GM12878 (cell line): Measurements from ENCODE around the gene BCAS3. TPM values are rescaled to one million over a fixed set of nuclear protein-coding genes. Genes with fewer than 3 reads are reported as not detected.

ENCODE experiments used
- ATAC-seq: fragments of 200-7000 bp; cut with Tn5 transposase; 3 replicates; pipeline ENCODE4 v1.9.1; 2020; ENCODE audit warnings: mild to moderate bottlenecking, moderate library complexity
- BruUV-seq: library from RNA; stranded (reverse); fragments of 400-500 nt; replicated peaks from 2 replicates; lab custom pipeline; 2021; lab: Mats Ljungman, UMichigan
- CTCF ChIA-PET: fragments of 300-600 bp; sonication (Branson Sonifier 250); formaldehyde crosslinking; extraction: SDS; loops from one replicate; lab custom pipeline; 2021; ENCODE audit warnings: inconsistent platforms; lab: Yijun Ruan, JAX
- POLR2A ChIA-PET: fragments of 350-600 bp; formaldehyde crosslinking; extraction: SDS; loops from one replicate; lab custom pipeline; 2021; ENCODE audit warnings: inconsistent platforms; lab: Charles Lee
- RAD21 ChIA-PET: fragments of 300-600 bp; sonication (Branson Sonifier 250); formaldehyde crosslinking; loops from one replicate; lab custom pipeline; 2023; ENCODE audit warnings: antibody characterized with exemption; ENCODE audit not compliant: unreplicated experiment; lab: Charles Lee
- SMC1A ChIA-PET: fragments of 300-600 bp; sonication (Branson Sonifier 250); formaldehyde crosslinking; loops from one replicate; lab custom pipeline; 2023; ENCODE audit not compliant: unreplicated experiment, uncharacterized antibody; lab: Charles Lee
- DNase-seq: peaks from one replicate; pipeline ENCODE4 v3.0.0-alpha.2; 2011; ENCODE audit warnings: low read depth, low spot score
- FAIRE-seq: peaks from 3 replicates; lab custom pipeline; 2011; peaks lifted over from hg19 to GRCh38; lab: Jason Lieb, UNC
- H2AFZ ChIP-seq: 2 replicates; pipeline ENCODE4 v1.6.0; 2011; ENCODE audit warnings: low read depth, low read length, control low read depth; ENCODE audit not compliant: control insufficient read depth
- H3K27ac ChIP-seq: 2 replicates; pipeline ENCODE4 v1.5.1; 2011; ENCODE audit warnings: control low read depth; ENCODE audit not compliant: control insufficient read depth, insufficient read depth
- H3K27me3 ChIP-seq, 2 experiments: replicated peaks in 1 of 2; 2 replicates each; pipeline versions ENCODE4 v1.6.0 to v1.6.1; 2011; ENCODE audit warnings: low read length in 1 of 2; ENCODE audit not compliant: control insufficient read depth in 2 of 2, insufficient read depth in 2 of 2
- H3K36me3 ChIP-seq, 2 experiments: 2 replicates each; pipeline ENCODE4 v1.5.1; 2011; ENCODE audit warnings: low read length in 1 of 2; ENCODE audit not compliant: control insufficient read depth in 2 of 2, insufficient read depth in 2 of 2
- H3K4me1 ChIP-seq: 2 replicates; pipeline ENCODE4 v1.6.1; 2011; ENCODE audit warnings: mild to moderate bottlenecking, low read length, moderate library complexity, mixed read lengths; ENCODE audit not compliant: control insufficient read depth, insufficient read depth
- H3K4me2 ChIP-seq: 2 replicates; pipeline ENCODE4 v1.6.0; 2011; ENCODE audit warnings: control low read depth; ENCODE audit not compliant: control insufficient read depth, insufficient read depth
- H3K4me3 ChIP-seq: fragments of 200-600 bp; sonication (generic); 2 replicates; pipeline ENCODE4 v1.5.1; 2016
- H3K79me2 ChIP-seq: 2 replicates; pipeline ENCODE4 v1.6.0; 2011; ENCODE audit warnings: low read length; ENCODE audit not compliant: control insufficient read depth, insufficient read depth
- H3K9ac ChIP-seq: 2 replicates; pipeline ENCODE4 v1.8.0; 2011; ENCODE audit warnings: low read length, control low read depth, mixed read lengths; ENCODE audit not compliant: control insufficient read depth, insufficient read depth
- H3K9me3 ChIP-seq: replicated peaks from 3 replicates; pipeline ENCODE4 v1.5.1; 2011; ENCODE audit warnings: mild to moderate bottlenecking, low read length; ENCODE audit not compliant: control insufficient read depth, insufficient read depth
- H4K20me1 ChIP-seq: 2 replicates; pipeline ENCODE4 v1.6.0; 2011; ENCODE audit not compliant: control insufficient read depth, insufficient read depth
- EP300 ChIP-seq, 2 experiments: fragments of 150-350 bp in 1 of 2; IDR thresholded peaks; 2 replicates each; pipeline ENCODE4 v1.6.1; 2011 to 2012; ENCODE audit warnings: low read depth in 2 of 2, low read length in 2 of 2, borderline replicate concordance in 1 of 2, improper control_type of control experiment in 1 of 2, inconsistent platforms in 1 of 2; ENCODE audit not compliant: control insufficient read depth in 1 of 2
- ETV6 ChIP-seq, 2 experiments: fragments of 450-650 bp in 1 of 2; IDR thresholded peaks in 1 of 2; conservative IDR thresholded peaks in 1 of 2; 2 replicates each; pipeline ENCODE4 v1.6.1; 2014; ENCODE audit warnings: antibody characterized with exemption in 1 of 2, borderline replicate concordance in 1 of 2, low read depth in 1 of 2, mild to moderate bottlenecking in 1 of 2, moderate library complexity in 1 of 2
- MEF2A ChIP-seq: IDR thresholded peaks from 2 replicates; pipeline ENCODE4 v1.6.1; 2011; ENCODE audit warnings: low read depth, mild to moderate bottlenecking, low read length, moderate library complexity; ENCODE audit not compliant: insufficient read depth
- PAX8 ChIP-seq: fragments of 450-650 bp; IDR thresholded peaks from 2 replicates; pipeline ENCODE4 v1.6.1; 2017; ENCODE audit warnings: mild to moderate bottlenecking, moderate library complexity
- RCOR1 ChIP-seq: conservative IDR thresholded peaks from 2 replicates; pipeline ENCODE4 v1.6.1; 2012; ENCODE audit warnings: low read depth, low read length, improper control_type of control experiment
- RELA ChIP-seq: fragments of 450-650 bp; IDR thresholded peaks from 2 replicates; pipeline ENCODE4 v1.8.0; 2014; ENCODE audit warnings: borderline replicate concordance; ENCODE audit not compliant: partially characterized antibody
- RUNX3 ChIP-seq: IDR thresholded peaks from 2 replicates; pipeline ENCODE4 v1.6.1; 2012; ENCODE audit warnings: low read length, inconsistent platforms
- USF2 ChIP-seq: IDR thresholded peaks from 2 replicates; pipeline ENCODE4 v1.6.1; 2011; ENCODE audit warnings: low read depth, low read length, improper control_type of control experiment, borderline replicate concordance
- ZSCAN29 ChIP-seq: fragments of 450-650 bp; IDR thresholded peaks from 2 replicates; pipeline ENCODE4 v1.6.1; 2017; ENCODE audit warnings: mild to moderate bottlenecking, moderate library complexity
- WGBS: methylation state at CpG from one replicate; pipeline ENCODE4 v1.1.6; 2016; ENCODE audit warnings: low lambda C conversion rate; ENCODE audit not compliant: insufficient replicate concordance, insufficient coverage; ENCODE audit errors: missing lambda C conversion rate; 5-methylcytosine and 5-hydroxymethylcytosine counted together
- in situ Hi-C: fragments of 300-500 bp; cut with MboI; formaldehyde crosslinking; loops from 9 replicates; pipeline ENCODE4 v1.14.3; 2018; ENCODE audit warnings: mixed read lengths
- intact Hi-C: fragments of 100-400 bp; cut with micrococcal nuclease; formaldehyde crosslinking; loops from one replicate; pipeline ENCODE4 v1.14.2; 2022; ENCODE audit not compliant: unreplicated experiment
- polyA plus RNA-seq, 11 experiments: library from polyadenylated mRNA; depleted of rRNA in 4 of 11; unstranded in 6 of 11; stranded (reverse) in 5 of 11; fragments of >200 nt; fragmentation: Nextera tagmentation in 4 of 11; fragmentation: Illumina TruSeq in 1 of 11; extraction: Ambion mirVana in 4 of 11; extraction: Trizol in 1 of 11; gene quantifications; 1 replicate in 1 of 11; 2 replicates in 10 of 11; pipeline versions ENCODE4 v1.2.1 to v1.2.3, GENCODE V29; 2011 to 2016; ENCODE audit warnings: inconsistent platforms in 2 of 11, missing spikeins in 2 of 11, low read depth in 1 of 11
- total RNA-seq, 4 experiments: library from RNA; depleted of rRNA in 3 of 4; stranded (reverse); fragments of >200 nt in 3 of 4; fragmentation: Illumina TruSeq in 1 of 4; extraction: Trizol in 1 of 4; gene quantifications; 2 replicates each; pipeline versions ENCODE4 v1.2.1 to v1.2.3, GENCODE V29; 2013 to 2021

Gene BCAS3
- total and polyA plus RNA-seq, 10 of the 15 experiments (the other 5 are each of a cell fraction or from before 2014, with no cell fraction given): 2.1 to 11.0 (median 6.6) TPM

GRCh38 chr17:60678118-60678444 lies 430 bp downstream of the BCAS3 start:
- CTCF ChIA-PET: no interaction called here
- H3K4me3 ChIP-seq: peak overlapping the region; percentile 82

GRCh38 chr17:60679287-60679686 lies 1.6 kb downstream of the BCAS3 start:
- Histone ChIP-seq H3K4me1 (no peaks in the 10 kb centered on the region), H3K4me3 (no peak overlapping the region), H4K20me1 (no peaks in the 10 kb centered on the region), H3K9me3 (no peaks in the 10 kb centered on the region; the same call in 2 of the 3 replicates), H2AFZ (no peak overlapping the region), H3K27ac (no peak overlapping the region), H3K4me2 (no peak overlapping the region), H3K9ac (no peak overlapping the region), H3K27me3 (no peaks in the 10 kb centered on the region), H3K79me2 (no peaks in the 10 kb centered on the region; the same call in 1 of the 2 replicates), H3K36me3 (no peaks in the 10 kb centered on the region)
- ChIA-PET SMC1A (no interaction called here), CTCF (no interaction called here), POLR2A (no interaction called here), RAD21 (no interaction called here)
- FAIRE-seq (no peak), ATAC-seq (no peak), DNase-seq (no peak)
- intact Hi-C loops: no loop called here
- BruUV-seq: TSS peak; percentile 75
- no peak for TF ChIP-seq USF2
- TF ChIP-seq PAX8: no peak
- no peak for TF ChIP-seq RUNX3
- peak in 1 of 2 experiments; percentile 30; a peak in 1 of 4 replicates for TF ChIP-seq ETV6 (conservative IDR thresholded peaks at IDR 0.05 in 1 of 2, IDR thresholded peaks at IDR 0.05 in 1 of 2; ENCODE audit: borderline replicate concordance in 1 of 2, low read depth in 1 of 2)
- 90% methylated on average over 4 of the region's 4 CpGs for WGBS
- in situ Hi-C loops: no loop called here

More at GRCh38 chr17:60678118-60678444, 430 bp downstream of the BCAS3 start:
- WGBS: 17% methylated on average over 6 of the region's 6 CpGs
- Histone ChIP-seq H3K4me1 (no peaks in the 10 kb centered on the region), H3K27me3 (no peaks in the 10 kb centered on the region), H4K20me1 (no peaks in the 10 kb centered on the region), H3K9me3 (no peaks in the 10 kb centered on the region; the same call in 2 of the 3 replicates), H3K36me3 (no peaks in the 10 kb centered on the region), H3K79me2 (no peaks in the 10 kb centered on the region; the same call in 1 of the 2 replicates), H3K27ac (peak overlapping the region; percentile 15), H2AFZ (peak overlapping the region; percentile 100), H3K9ac (peak overlapping the region; percentile 81), H3K4me2 (peak overlapping the region; percentile 64)
- BruUV-seq: no TSS peak
- intact Hi-C loops: no loop called here
- DNase-seq (no peak), ATAC-seq (peak; percentile 0; the same call in 1 of the 3 replicates), FAIRE-seq (no peak)
- TF ChIP-seq RCOR1 (no peak), MEF2A (no peak), EP300 (IDR thresholded peaks at IDR 0.05; ENCODE audit: borderline replicate concordance in 1 of 2, control insufficient read depth in 1 of 2, low read depth in 2 of 2, low read length in 2 of 2) (no peak), RELA (no peak), ZSCAN29 (no peak)
- ChIA-PET RAD21 (interaction anchor here (1.3 to 1.6 kb wide), 2 partner anchors 78 to 374 kb away, joined by 3 to 5 read pairs; partner anchors contain the start of gene PPM1D), POLR2A (interaction anchor here (1.0 to 1.4 kb wide), 3 partner anchors 19 to 78 kb away, joined by 3 to 8 read pairs (median 3); partner anchors contain the start of gene PPM1D), SMC1A (interaction anchor here (0.7 to 1.4 kb wide), 3 partner anchors 78 to 600 kb away, joined by 3 to 4 read pairs (median 3); partner anchors contain the start of gene PPM1D)
- in situ Hi-C loops: no loop called here
